ENCODE results near the gene PIM3. TPM values are rescaled to one million over a fixed set of nuclear protein-coding genes. Genes with fewer than 3 reads are reported as not detected.

Gene PIM3
- total and polyA plus RNA-seq, 10 of the 15 experiments (the other 5 are each of a cell fraction or from before 2014, with no cell fraction given) = 0.31 to 60.8 (median 12.4) TPM

- no peak for ATAC-seq
- 94% methylated on average over 35 of the region's 35 CpGs for WGBS (ENCODE audit: insufficient coverage, insufficient replicate concordance, low lambda C conversion rate, missing lambda C conversion rate)
- Histone ChIP-seq H4K20me1 (ENCODE audit: control insufficient read depth, insufficient read depth) (no peaks in the 10 kb centered on the region), H3K4me1 (ENCODE audit: control insufficient read depth, insufficient read depth, low read length) (peaks cover 44% of the 10 kb centered on the region), H3K27me3 (replicated peaks in 1 of 2; ENCODE audit: control insufficient read depth in 2 of 2, insufficient read depth in 2 of 2, low read length in 1 of 2) (no peaks in the 10 kb centered on the region), H3K9ac (ENCODE audit: control insufficient read depth, insufficient read depth, low read length) (no peak overlapping the region), H3K9me3 (replicated peaks; ENCODE audit: control insufficient read depth, insufficient read depth, low read length) (no peaks in the 10 kb centered on the region), H3K4me2 (ENCODE audit: control insufficient read depth, insufficient read depth) (no peak overlapping the region), H3K79me2 (ENCODE audit: control insufficient read depth, insufficient read depth, low read length) (peaks cover 24% of the 10 kb centered on the region), H2AFZ (ENCODE audit: control insufficient read depth, low read depth, low read length) (no peak overlapping the region), H3K36me3 (ENCODE audit: control insufficient read depth in 2 of 2, insufficient read depth in 2 of 2, low read length in 1 of 2) (no peaks in the 10 kb centered on the region; a peak in 2 of 4 replicates), H3K27ac (ENCODE audit: control insufficient read depth, insufficient read depth) (no peak overlapping the region), H3K4me3 (no peak overlapping the region)
- ChIA-PET SMC1A (ENCODE audit: uncharacterized antibody, unreplicated experiment) (no interaction called here), CTCF (no interaction called here), RAD21 (ENCODE audit: unreplicated experiment) (no interaction called here), POLR2A (no interaction called here)
- intact Hi-C loops (cut with micrococcal nuclease; ENCODE audit: unreplicated experiment) = no loop called here
- in situ Hi-C loops (cut with MboI) = loop anchor here (5.0 kb wide), 1 partner anchor 154 kb away; no protein-coding TSS in a partner anchor
- FAIRE-seq = no peak
- BruUV-seq (replicated peaks) = no TSS peak
- no peak for DNase-seq (ENCODE audit: low read depth, low spot score)
- TF ChIP-seq HSF1 (IDR thresholded peaks at IDR 0.05; ENCODE audit: low read depth, low read length) (no peak), IRF5 (IDR thresholded peaks at IDR 0.05; ENCODE audit: borderline replicate concordance) (no peak), CBX5 (IDR thresholded peaks at IDR 0.05; ENCODE audit: low read depth) (no peak), RAD51 (IDR thresholded peaks at IDR 0.05) (no peak), CUX1 (IDR thresholded peaks at IDR 0.05; ENCODE audit: insufficient replicate concordance, low read depth, low read length) (no peak), SREBF1 (IDR thresholded peaks at IDR 0.05; ENCODE audit: low read length) (no peak), E2F4 (IDR thresholded peaks at IDR 0.05; ENCODE audit: low read depth, low read length) (no peak), CHD1 (IDR thresholded peaks at IDR 0.05; ENCODE audit: low read depth, low read length) (no peak), NRF1 (conservative IDR thresholded peaks at IDR 0.05; ENCODE audit: low read depth, low read length) (no peak), IRF3 (IDR thresholded peaks at IDR 0.05) (no peak), MYC (IDR thresholded peaks at IDR 0.05; ENCODE audit: insufficient read depth, insufficient read length, insufficient replicate concordance, low read length, severe bottlenecking) (no peak), ZBED1 (IDR thresholded peaks at IDR 0.05; ENCODE audit: borderline replicate concordance) (no peak)
Observed at GRCh38 chr22:49921508-49922278, 38.9 kb upstream of the PIM3 start.
